Ureter (tissue), 1 donor: ENCODE data around the gene SMG6. TPM values are rescaled to one million over a fixed set of nuclear protein-coding genes. Genes with fewer than 3 reads are reported as not detected.
"Not testable (repeated sequence)": the region's sequence is repeated elsewhere in the genome, so short reads cannot be mapped to it uniquely, and the experiment has no call there.

Source experiments
- DNase-seq: peaks from one replicate; pipeline ENCODE4 v3.0.0-alpha.2; 2020; ENCODE audit warnings: low spot score
- total RNA-seq: library from RNA; stranded (reverse); gene quantifications from one replicate; pipeline ENCODE4 v1.2.4, GENCODE V29; 2023
- donor health status: DM: yes; HTN: yes; CAD: no.

The SMG6 gene
- total RNA-seq, 1 donor from 2014 or later: 58.4 TPM

- no peak for DNase-seq
Observed at GRCh38 chr17:2202996-2203575, 100.5 kb downstream of the SMG6 start.

- DNase-seq: no peak
Observed at GRCh38 chr17:2202302-2202995, 101.1 kb downstream of the SMG6 start.

GRCh38 chr17:2199386-2199785 is 104.2 kb downstream of the SMG6 start:
- not testable (repeated sequence) for DNase-seq

GRCh38 chr17:2198927-2199326 is 104.7 kb downstream of the SMG6 start:
- DNase-seq: no peak

GRCh38 chr17:2197271-2197670 is 106.3 kb downstream of the SMG6 start:
- no peak for DNase-seq

GRCh38 chr17:2195729-2196128 is 107.9 kb downstream of the SMG6 start:
- DNase-seq: no peak

GRCh38 chr17:2194889-2195335 is 108.7 kb downstream of the SMG6 start:
- DNase-seq: no peak

- DNase-seq: no peak
Observed at GRCh38 chr17:2192367-2193057, 111.1 kb downstream of the SMG6 start.

GRCh38 chr17:2191785-2192184 is 111.8 kb downstream of the SMG6 start:
- no peak for DNase-seq

GRCh38 chr17:2191227-2191626 is 112.4 kb downstream of the SMG6 start:
- DNase-seq: no peak

GRCh38 chr17:2190014-2190413 is 113.6 kb downstream of the SMG6 start:
- DNase-seq: no peak

- no peak for DNase-seq
Observed at GRCh38 chr17:2188971-2189630, 114.5 kb downstream of the SMG6 start.

- DNase-seq: no peak
Observed at GRCh38 chr17:2187758-2188157, 115.8 kb downstream of the SMG6 start.

- DNase-seq: no peak
Observed at GRCh38 chr17:2186937-2187336, 116.6 kb downstream of the SMG6 start.

GRCh38 chr17:2184993-2185931 is 118.3 kb downstream of the SMG6 start:
- no peak for DNase-seq

- DNase-seq: no peak
Observed at GRCh38 chr17:2183346-2183745, 120.2 kb downstream of the SMG6 start.

GRCh38 chr17:2181897-2182448 is 121.6 kb downstream of the SMG6 start:
- no peak for DNase-seq

- peak; percentile 74 for DNase-seq
Observed at GRCh38 chr17:2181206-2181896, 122.2 kb downstream of the SMG6 start.

- DNase-seq: no peak
Observed at GRCh38 chr17:2180768-2181167, 122.8 kb downstream of the SMG6 start.

GRCh38 chr17:2179615-2180295 is 123.8 kb downstream of the SMG6 start:
- DNase-seq: peak; percentile 90
